Measurements from ENCODE around the gene LYPD6B. TPM values are rescaled to one million over a fixed set of nuclear protein-coding genes. Genes with fewer than 3 reads are reported as not detected.

The LYPD6B gene
- total RNA-seq, 1 donor: 2.5 TPM

DNA sequence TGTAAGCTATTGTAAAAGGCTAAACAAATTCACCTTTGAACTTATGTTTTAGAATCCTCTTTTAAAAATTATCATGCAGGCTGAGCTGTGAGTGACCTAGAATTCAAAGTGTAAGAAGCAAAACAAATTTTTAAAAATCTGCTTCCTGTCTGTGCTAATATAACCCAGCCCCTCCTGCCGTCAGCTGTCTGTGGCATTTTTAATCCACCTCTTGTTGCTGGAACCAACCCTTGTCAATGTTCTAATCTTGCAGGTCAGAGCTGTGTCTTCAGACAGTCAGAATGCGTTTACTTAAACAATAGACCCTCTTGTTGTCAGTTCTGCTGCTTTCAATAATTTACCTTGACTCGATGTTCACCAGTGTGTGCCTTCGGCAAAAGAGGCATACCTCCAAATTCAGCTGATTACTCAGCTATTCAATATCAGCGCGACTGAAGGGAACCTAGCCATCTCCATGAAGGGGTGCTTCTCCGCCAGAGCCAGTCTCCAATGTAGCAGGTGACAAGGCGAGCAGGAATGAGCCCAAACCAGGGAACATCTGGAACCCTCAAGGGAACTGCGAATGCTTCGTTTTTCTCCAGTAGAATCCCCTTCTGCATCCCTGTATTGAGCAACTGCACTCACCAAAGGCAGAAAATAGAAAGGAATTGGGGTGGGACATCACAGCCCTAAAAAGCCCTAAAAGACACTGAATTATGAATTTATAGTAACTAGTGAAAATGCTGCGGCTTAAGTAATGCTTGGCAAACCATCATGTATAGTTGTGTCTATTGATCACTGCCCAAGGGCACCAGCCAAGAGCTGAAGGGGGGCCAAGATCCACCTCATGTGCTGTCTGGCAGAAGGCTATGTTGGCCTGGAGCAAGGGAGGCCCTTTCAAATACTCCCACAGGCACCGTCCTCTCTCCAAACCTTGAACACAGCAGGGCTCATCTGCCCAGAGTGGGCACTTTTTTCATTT, 62.5 kb downstream of the LYPD6B start:
- no peaks in the 10 kb centered on the region for H3K27me3 ChIP-seq (ENCODE audit: insufficient read depth, low read length)
- no peak overlapping the region for H2AFZ ChIP-seq (ENCODE audit: low read length)
- TF ChIP-seq, protein P1, sequence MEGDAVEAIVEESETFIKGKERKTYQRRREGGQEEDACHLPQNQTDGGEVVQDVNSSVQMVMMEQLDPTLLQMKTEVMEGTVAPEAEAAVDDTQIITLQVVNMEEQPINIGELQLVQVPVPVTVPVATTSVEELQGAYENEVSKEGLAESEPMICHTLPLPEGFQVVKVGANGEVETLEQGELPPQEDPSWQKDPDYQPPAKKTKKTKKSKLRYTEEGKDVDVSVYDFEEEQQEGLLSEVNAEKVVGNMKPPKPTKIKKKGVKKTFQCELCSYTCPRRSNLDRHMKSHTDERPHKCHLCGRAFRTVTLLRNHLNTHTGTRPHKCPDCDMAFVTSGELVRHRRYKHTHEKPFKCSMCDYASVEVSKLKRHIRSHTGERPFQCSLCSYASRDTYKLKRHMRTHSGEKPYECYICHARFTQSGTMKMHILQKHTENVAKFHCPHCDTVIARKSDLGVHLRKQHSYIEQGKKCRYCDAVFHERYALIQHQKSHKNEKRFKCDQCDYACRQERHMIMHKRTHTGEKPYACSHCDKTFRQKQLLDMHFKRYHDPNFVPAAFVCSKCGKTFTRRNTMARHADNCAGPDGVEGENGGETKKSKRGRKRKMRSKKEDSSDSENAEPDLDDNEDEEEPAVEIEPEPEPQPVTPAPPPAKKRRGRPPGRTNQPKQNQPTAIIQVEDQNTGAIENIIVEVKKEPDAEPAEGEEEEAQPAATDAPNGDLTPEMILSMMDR (IDR thresholded peaks at IDR 0.05; ENCODE audit: extremely low read depth, low read depth, low read length): no peak
- H3K4me2 ChIP-seq (ENCODE audit: insufficient read depth, low read length): no peak overlapping the region
- H3K4me3 ChIP-seq (ENCODE audit: insufficient read depth, low read length): no peak overlapping the region
- H3K4me1 ChIP-seq (ENCODE audit: insufficient read depth, low read length): no peaks in the 10 kb centered on the region
- H4K20me1 ChIP-seq (ENCODE audit: insufficient read depth, low read length): no peaks in the 10 kb centered on the region
- H3K79me2 ChIP-seq (ENCODE audit: insufficient read depth, low read length): no peaks in the 10 kb centered on the region
- H3K36me3 ChIP-seq (ENCODE audit: insufficient read depth, low read length): no peaks in the 10 kb centered on the region
- DNase-seq (ENCODE audit: insufficient read length, low spot score, missing footprints): no peak
- no peak overlapping the region for H3K27ac ChIP-seq (ENCODE audit: low read depth, low read length)
- H3K9me3 ChIP-seq (ENCODE audit: low read depth, low read length): no peaks in the 10 kb centered on the region

DNA sequence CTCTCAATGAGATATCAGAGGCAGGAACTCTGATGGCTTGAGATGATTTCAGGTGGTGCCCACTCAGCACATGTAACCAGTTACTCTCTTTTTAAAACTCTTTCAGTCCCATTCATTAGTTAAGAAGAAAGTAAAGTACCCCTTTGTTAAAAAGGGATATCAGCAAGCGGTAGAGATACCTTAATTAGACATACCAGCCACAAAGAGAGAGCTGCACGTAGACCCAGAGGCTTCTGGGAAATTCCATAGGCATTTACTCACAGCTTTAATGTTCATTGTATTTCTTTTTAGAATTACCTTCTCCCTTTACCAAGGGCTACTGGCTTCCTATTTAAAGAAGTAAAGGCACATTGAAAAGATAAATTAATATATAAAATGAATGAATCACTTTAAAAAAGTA, 63.3 kb downstream of the LYPD6B start:
- H3K27ac ChIP-seq (ENCODE audit: low read depth, low read length): no peak overlapping the region
- no peaks in the 10 kb centered on the region for H3K9me3 ChIP-seq (ENCODE audit: low read depth, low read length)
- no peak for DNase-seq (ENCODE audit: insufficient read length, low spot score, missing footprints)
- H2AFZ ChIP-seq (ENCODE audit: low read length): no peak overlapping the region
- H4K20me1 ChIP-seq (ENCODE audit: insufficient read depth, low read length): no peaks in the 10 kb centered on the region
- no peak overlapping the region for H3K4me2 ChIP-seq (ENCODE audit: insufficient read depth, low read length)
- no peaks in the 10 kb centered on the region for H3K4me1 ChIP-seq (ENCODE audit: insufficient read depth, low read length)
- H3K27me3 ChIP-seq (ENCODE audit: insufficient read depth, low read length): no peaks in the 10 kb centered on the region
- H3K4me3 ChIP-seq (ENCODE audit: insufficient read depth, low read length): no peak overlapping the region
- TF ChIP-seq, protein P1 (IDR thresholded peaks at IDR 0.05; ENCODE audit: extremely low read depth, low read depth, low read length): no peak
- H3K79me2 ChIP-seq (ENCODE audit: insufficient read depth, low read length): no peaks in the 10 kb centered on the region
- H3K36me3 ChIP-seq (ENCODE audit: insufficient read depth, low read length): no peaks in the 10 kb centered on the region

DNA sequence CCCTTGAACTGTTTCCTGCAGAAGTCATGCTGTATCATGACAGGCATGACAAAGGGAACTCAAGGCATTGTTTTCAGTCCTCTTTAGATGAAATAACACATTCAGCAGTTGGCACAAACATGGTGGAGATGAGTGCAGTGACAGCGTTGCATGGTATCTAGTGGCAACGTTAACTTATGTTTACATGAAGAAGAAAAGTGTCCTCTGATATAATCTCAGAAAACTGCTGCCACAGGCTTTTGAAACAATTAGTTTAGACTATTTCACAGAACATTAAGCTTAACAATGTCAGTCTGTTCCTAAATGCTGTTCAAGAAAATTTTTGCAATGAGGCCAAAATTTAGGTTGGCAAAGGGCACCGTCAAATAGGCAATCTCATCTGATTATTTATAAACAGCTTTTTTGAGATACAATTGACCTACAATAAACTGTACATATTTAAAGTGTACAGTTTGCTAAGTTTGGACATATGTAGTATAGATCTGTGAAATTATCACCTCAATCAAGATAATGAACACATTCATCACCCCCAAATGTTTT, 64.7 kb downstream of the LYPD6B start:
- no peak for DNase-seq (ENCODE audit: insufficient read length, low spot score, missing footprints)
- Histone ChIP-seq H2AFZ (ENCODE audit: low read length) (no peak overlapping the region), H3K4me2 (ENCODE audit: insufficient read depth, low read length) (no peak overlapping the region), H3K27me3 (ENCODE audit: insufficient read depth, low read length) (no peaks in the 10 kb centered on the region), H3K9me3 (ENCODE audit: low read depth, low read length) (no peaks in the 10 kb centered on the region), H3K27ac (ENCODE audit: low read depth, low read length) (no peak overlapping the region), H4K20me1 (ENCODE audit: insufficient read depth, low read length) (no peaks in the 10 kb centered on the region), H3K36me3 (ENCODE audit: insufficient read depth, low read length) (no peaks in the 10 kb centered on the region), H3K4me3 (ENCODE audit: insufficient read depth, low read length) (no peak overlapping the region), H3K4me1 (ENCODE audit: insufficient read depth, low read length) (no peaks in the 10 kb centered on the region), H3K79me2 (ENCODE audit: insufficient read depth, low read length) (no peaks in the 10 kb centered on the region)
- TF ChIP-seq, protein P1 (IDR thresholded peaks at IDR 0.05; ENCODE audit: extremely low read depth, low read depth, low read length): no peak

DNA sequence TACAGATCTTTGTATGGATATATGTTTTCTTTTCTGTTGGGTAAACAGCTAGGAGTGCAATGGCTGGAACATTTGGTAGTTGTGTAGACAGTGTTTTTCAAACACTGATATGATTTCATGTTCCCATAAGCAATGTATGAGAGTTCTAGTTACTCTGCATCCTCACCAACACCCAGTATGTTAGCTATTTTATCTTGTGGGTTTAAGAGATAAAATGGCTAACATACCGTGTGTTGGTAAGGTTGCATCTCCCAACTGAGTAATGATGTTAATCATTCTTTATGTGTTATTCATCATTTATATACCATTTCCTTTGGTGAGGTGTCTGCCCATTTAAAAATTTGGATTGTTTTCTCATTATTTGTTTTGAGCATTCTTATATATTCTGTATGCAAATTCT, 65.7 kb downstream of the LYPD6B start:
- Histone ChIP-seq H3K4me1 (ENCODE audit: insufficient read depth, low read length) (no peaks in the 10 kb centered on the region), H3K36me3 (ENCODE audit: insufficient read depth, low read length) (no peaks in the 10 kb centered on the region), H2AFZ (ENCODE audit: low read length) (no peak overlapping the region), H3K9me3 (ENCODE audit: low read depth, low read length) (no peaks in the 10 kb centered on the region), H3K27ac (ENCODE audit: low read depth, low read length) (no peak overlapping the region), H3K79me2 (ENCODE audit: insufficient read depth, low read length) (no peaks in the 10 kb centered on the region), H3K27me3 (ENCODE audit: insufficient read depth, low read length) (no peaks in the 10 kb centered on the region), H3K4me3 (ENCODE audit: insufficient read depth, low read length) (no peak overlapping the region), H3K4me2 (ENCODE audit: insufficient read depth, low read length) (no peak overlapping the region), H4K20me1 (ENCODE audit: insufficient read depth, low read length) (no peaks in the 10 kb centered on the region)
- DNase-seq (ENCODE audit: insufficient read length, low spot score, missing footprints): no peak
- TF ChIP-seq, protein P1 (IDR thresholded peaks at IDR 0.05; ENCODE audit: extremely low read depth, low read depth, low read length): no peak

All from osteoblast (primary cell).